ENCODE results near the gene OR2B2.

The OR2B2 gene

GRCh38 chr6:27893836-27894807 is 18.1 kb downstream of the OR2B2 start:
- peak in 1 of 2 donors; percentile 63 for DNase-seq (ENCODE audit: low read depth in 2 of 2)

DNA sequence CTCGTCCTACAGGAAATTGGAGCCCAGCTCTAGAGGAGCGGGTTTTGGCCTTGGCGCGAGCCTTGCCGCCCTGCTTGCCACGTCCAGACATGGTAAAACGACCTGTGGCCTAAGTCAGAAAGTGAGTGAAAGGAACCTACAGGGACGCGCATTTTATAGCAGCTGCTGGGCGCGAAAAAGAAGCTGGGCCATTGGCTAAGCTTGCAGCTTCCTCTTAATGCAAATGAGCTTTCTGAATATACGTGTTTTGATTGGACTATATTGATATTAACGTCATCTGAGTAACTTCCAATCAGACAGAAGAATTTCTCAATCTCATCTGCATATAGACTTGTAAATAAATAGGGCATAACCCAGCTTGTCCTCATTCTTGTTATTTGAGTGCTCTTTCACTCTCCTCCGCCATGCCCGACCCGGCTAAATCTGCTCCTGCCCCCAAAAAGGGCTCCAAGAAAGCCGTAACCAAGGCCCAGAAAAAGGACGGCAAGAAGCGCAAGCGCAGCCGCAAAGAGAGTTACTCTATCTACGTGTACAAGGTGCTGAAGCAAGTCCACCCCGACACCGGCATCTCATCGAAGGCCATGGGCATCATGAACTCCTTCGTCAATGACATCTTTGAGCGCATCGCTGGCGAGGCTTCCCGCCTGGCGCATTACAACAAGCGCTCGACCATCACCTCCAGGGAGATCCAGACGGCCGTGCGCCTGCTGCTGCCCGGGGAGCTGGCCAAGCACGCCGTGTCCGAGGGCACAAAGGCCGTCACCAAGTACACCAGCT is 18.9 kb downstream of the OR2B2 start:
- DNase-seq (ENCODE audit: low read depth in 2 of 2): peak in 1 of 2 donors; percentile 73

GRCh38 chr6:27892649-27893058 is 19.5 kb downstream of the OR2B2 start:
- no peak for DNase-seq (ENCODE audit: low read depth in 2 of 2)

- DNase-seq (ENCODE audit: low read depth in 2 of 2): no peak
Observed at GRCh38 chr6:27891320-27891875, 20.8 kb downstream of the OR2B2 start.

DNA sequence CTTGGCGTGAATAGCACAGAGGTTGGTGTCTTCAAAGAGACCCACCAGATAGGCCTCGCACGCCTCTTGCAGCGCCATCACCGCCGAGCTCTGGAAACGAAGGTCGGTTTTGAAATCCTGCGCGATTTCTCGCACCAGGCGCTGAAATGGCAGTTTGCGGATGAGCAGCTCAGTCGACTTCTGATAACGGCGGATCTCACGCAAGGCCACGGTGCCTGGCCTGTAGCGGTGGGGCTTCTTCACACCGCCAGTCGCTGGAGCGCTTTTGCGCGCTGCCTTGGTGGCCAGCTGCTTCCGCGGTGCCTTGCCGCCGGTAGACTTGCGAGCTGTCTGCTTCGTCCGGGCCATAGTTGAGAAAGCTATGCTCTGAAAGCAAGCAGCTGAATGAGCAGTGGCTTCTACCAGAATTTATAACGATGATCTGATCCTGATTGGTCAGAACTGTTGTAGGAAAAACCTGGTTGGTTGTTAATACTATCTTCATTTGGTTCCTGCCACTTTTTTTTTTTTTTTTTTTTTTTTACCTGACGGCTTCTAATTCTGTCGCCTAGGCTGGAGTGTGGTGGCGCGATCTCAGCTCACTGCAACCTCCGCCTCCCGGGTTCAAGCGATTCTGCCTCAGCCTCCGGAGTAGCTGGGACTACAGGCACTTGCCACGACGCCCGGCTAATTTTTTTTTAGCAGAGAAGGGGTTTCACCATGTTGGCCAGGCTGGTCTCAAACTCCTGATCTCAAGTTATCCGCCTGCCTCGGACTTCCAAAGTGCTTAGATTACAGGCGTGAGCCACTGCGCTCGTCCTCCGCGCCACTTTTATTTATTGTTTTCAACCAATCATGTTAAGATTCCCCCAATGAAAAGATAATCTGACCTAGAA is 21.5 kb downstream of the OR2B2 start:
- DNase-seq (ENCODE audit: low read depth in 2 of 2): peak in 1 of 2 donors; percentile 61

DNA sequence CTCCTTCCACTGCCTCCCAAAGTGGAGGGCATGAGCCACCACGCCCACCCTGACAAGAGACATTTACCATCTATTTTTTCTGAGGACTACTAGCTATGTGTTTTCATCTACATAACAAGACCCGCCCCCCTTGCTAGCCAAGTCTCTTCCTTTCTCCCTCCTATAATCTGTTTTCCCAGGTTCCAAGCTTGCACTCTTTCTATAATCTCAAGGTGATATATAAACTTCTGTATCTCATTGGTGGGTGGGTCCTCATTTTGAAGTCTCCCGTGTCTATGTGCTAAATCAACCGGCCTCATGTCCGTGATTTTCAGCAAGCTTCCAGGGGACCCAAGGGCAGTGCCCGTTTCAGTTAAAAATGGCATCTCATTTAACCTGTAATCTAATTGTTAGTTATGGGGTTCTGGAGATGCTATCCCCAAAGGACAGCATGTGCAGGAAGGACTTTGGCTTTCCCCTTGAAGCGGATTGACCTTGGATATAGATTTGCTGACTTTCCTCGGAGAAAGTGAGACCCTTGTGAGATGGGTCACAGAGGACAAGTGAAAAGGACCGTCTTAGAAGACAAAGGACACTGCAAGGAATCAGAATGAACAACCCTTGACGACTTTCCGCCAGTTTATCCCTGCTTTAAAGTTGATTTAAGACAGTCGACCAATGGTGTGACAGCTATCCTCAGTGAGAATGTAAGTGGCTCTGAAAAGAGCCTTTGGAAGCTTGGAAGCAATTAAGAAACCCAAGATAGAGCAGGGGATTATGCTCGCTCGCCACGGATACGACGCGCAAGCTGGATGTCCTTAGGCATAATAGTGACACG is 22.4 kb downstream of the OR2B2 start:
- no peak for DNase-seq (ENCODE audit: low read depth in 2 of 2)

DNA sequence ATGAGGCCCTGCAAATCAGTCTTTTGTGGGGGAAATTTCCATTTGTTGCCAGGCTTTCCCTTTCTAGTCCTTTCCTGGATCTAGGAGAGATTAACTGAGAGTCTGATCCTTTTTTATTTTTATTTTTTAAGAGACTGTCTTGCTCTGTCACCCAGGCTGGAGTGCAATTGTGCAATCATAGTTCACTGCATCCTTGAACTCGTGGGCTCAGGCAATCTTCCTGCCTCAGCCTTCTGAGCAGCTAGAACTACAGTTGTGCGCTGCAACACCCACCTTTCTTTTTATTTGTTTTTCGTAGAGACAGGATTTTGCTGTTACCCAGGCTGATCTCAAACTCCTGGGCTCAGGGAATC is 22.9 kb downstream of the OR2B2 start:
- no peak for DNase-seq (ENCODE audit: low read depth in 2 of 2)

DNA sequence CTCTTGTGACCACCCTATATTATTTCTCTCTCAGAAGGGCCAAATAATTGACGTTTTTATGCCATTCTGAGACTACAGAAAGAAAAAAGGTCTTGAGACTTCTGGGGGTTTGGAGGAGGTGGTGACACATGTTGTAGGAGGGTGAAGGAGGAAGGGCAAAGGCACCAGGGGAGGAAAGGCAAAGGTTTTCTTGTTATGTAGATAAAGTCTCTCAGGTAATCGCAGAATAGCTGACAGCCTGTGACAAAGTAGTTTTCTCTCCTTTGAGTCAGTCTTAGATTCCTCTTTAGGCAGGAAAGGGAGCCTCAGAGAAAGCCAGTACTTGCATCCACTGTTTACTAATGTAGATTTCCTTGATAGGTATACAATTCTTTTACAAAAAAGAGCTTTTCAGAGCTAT is 23.6 kb downstream of the OR2B2 start:
- no peak for DNase-seq (ENCODE audit: low read depth in 2 of 2)

- DNase-seq (ENCODE audit: low read depth in 2 of 2): no peak
Observed at GRCh38 chr6:27886073-27886472, 26.1 kb downstream of the OR2B2 start.

DNA sequence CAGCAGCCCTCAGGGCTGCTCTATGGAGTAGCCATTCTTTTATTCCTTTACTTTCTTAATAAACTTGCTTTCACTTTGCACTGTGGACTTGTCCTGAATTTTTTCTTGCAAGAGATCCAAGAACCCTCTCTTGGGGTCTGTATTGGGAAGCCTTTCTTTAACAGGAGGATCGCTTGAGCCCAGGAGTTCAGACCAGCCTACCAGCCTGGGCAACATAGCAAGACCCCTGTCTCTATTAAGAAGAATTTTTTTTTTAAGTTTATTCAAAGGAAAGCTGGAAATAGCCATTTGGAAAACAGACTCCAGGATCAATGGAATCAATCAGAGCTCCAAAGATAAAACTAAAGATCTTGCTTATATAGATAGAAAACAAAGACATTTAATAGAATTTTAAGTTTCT is 29.1 kb downstream of the OR2B2 start:
- DNase-seq (ENCODE audit: low read depth in 2 of 2): no peak

DNA sequence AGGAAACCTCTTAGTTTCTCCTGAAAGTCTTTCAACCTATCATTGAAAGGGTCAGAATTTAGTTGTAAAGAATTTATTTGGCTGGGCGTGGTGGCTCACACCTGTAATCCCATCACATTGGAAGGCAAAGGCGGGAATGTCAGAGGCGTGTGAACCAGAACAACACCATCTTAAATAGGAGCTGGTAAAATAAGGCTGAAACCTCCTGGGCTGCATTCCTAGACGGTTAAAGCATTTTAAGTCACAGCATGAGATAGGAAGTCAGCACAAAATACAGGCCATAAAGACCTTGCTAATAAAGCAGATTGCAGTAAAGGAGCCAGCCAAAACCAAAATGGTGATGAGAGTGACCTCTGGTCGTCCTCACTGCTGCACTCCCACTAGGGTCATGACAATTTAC is 29.6 kb downstream of the OR2B2 start:
- no peak for DNase-seq (ENCODE audit: low read depth in 2 of 2)

DNA sequence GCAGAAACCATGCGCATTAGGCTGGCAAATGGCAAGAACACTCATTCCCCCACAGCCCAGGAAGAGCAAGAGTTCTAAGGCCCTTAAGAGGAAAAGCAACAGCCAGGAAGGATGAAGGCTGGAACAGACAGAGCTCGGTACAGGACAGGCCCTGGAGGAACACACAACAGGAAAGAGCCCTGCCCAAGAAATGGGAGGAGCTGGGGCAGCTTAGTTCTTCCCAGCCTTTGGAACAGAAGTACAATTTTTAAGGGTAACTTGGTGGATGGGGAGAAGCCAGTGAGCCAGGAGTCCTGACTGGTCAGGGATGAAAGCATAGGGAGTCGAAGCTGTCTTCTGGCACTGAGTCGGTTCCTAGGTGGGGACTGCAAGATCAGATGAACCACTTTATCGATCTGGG is 32.4 kb downstream of the OR2B2 start:
- DNase-seq (ENCODE audit: low read depth in 2 of 2): no peak

GRCh38 chr6:27874016-27874415 is 38.2 kb downstream of the OR2B2 start:
- DNase-seq (ENCODE audit: low read depth in 2 of 2): no peak

GRCh38 chr6:27873021-27873940 is 38.9 kb downstream of the OR2B2 start:
- peak in 1 of 2 donors; percentile 52 for DNase-seq (ENCODE audit: low read depth in 2 of 2)

DNA sequence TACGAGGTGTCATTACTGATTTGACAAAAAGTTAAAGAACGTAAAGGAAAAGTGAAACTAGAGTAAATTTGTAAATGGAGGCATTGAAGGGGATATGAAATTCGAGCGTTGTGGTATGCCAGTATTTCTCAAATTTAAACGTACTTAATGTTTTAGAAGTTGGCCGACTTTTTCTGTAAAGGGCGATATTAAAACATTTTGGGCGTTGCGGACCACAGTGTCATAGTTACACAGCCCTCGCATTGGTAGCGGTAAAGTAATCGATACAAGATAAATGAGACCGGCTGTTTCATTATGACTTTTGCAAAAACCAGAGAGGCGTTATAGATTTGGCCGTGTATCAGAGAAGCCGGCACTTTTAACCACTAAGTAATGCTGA is 39.6 kb downstream of the OR2B2 start:
- no peak for DNase-seq (ENCODE audit: low read depth in 2 of 2)

DNA sequence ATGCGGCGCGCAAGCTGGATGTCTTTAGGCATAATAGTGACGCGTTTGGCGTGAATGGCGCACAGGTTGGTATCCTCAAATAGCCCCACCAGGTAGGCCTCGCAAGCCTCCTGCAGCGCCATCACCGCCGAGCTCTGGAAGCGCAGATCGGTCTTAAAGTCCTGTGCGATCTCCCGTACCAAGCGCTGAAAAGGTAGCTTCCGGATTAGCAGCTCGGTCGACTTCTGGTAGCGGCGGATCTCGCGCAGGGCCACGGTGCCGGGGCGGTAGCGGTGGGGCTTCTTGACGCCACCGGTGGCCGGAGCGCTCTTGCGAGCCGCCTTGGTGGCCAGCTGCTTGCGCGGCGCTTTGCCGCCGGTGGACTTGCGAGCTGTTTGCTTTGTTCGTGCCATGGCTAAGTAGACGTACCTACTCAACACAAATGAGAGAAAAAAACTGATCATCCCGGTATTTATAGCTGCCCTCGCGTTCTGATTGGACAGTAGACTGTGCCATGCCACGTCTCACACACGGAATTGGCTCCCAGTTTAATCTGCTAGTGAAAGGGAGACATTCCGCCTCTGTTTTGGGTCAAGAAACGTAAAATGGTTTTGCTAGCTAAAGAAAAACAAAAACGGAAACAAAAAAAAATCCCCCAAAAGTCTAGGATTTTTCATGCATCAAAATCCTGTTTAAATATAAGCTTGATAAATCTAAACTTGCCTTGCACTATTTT is 40.1 kb downstream of the OR2B2 start:
- peak; percentile 69 to 78 for DNase-seq (ENCODE audit: low read depth in 2 of 2)

GRCh38 chr6:27870291-27870870 is 41.8 kb downstream of the OR2B2 start:
- DNase-seq (ENCODE audit: low read depth in 2 of 2): no peak

DNA sequence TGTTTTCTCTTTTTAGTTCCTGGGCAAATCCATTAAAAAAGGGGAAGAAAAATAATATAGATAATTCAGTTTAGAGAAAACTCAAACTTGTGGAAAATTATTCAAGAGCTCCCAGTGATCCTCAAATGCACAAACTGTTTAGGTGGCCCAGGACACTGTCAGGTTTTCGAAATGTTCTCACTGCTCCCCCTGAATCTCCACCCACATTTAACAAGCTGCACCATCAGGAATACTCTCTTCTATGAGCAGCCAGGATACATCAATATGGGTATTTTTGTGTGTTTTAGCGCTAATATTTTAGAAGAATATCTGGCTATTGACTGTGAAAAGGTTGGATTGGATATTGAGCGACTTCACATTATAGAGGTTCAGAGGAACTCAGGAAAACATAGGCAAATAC is 43.9 kb downstream of the OR2B2 start:
- DNase-seq (ENCODE audit: low read depth in 2 of 2): no peak

GRCh38 chr6:27867945-27868300 is 44.3 kb downstream of the OR2B2 start:
- DNase-seq (ENCODE audit: low read depth in 2 of 2): no peak
